ENCODE data around the gene SUOX. TPM values are rescaled to one million over a fixed set of nuclear protein-coding genes. Genes with fewer than 3 reads are reported as not detected.

SUOX gene
- total RNA-seq, 4 donors from 2014 or later: 18.7 to 25.6 (median 22.9) TPM

- Histone ChIP-seq H3K4me1 (peaks cover 12% of the 10 kb centered on the region), H3K9me3 (no peaks in the 10 kb centered on the region), H3K27ac (peak overlapping the region; percentile 32), H3K36me3 (peaks cover 44% of the 10 kb centered on the region), H3K27me3 (no peaks in the 10 kb centered on the region), H3K4me3 (no peak overlapping the region)
- DNase-seq (ENCODE audit: low spot score in 2 of 2): no peak
- no peak for TF ChIP-seq POLR2AphosphoS5 (IDR thresholded peaks at IDR 0.05)
- no peak for TF ChIP-seq EP300 (IDR thresholded peaks at IDR 0.05)
- no peak for TF ChIP-seq CTCF (IDR thresholded peaks at IDR 0.05)
- TF ChIP-seq POLR2A (IDR thresholded peaks at IDR 0.05): no peak
- WGBS: 52% methylated on average over 5 of the region's 5 CpGs
These were observed 31.6 kb downstream of the SUOX start for GRCh38 chr12:56028511-56029165.

GRCh38 chr12:56029166-56029519 is 32.1 kb downstream of the SUOX start:
- H3K4me3 ChIP-seq: no peak overlapping the region
- H3K27me3 ChIP-seq: no peaks in the 10 kb centered on the region
- H3K4me1 ChIP-seq: peaks cover 12% of the 10 kb centered on the region
- DNase-seq (ENCODE audit: low spot score in 2 of 2): no peak
- TF ChIP-seq CTCF (IDR thresholded peaks at IDR 0.05) (no peak), POLR2AphosphoS5 (IDR thresholded peaks at IDR 0.05) (no peak), POLR2A (IDR thresholded peaks at IDR 0.05) (no peak), EP300 (IDR thresholded peaks at IDR 0.05) (no peak)
- peak overlapping the region; percentile 32 for H3K27ac ChIP-seq
- H3K36me3 ChIP-seq: peaks cover 44% of the 10 kb centered on the region
- no peaks in the 10 kb centered on the region for H3K9me3 ChIP-seq

GRCh38 chr12:56029666-56030293 is 32.7 kb downstream of the SUOX start:
- Histone ChIP-seq H3K9me3 (no peaks in the 10 kb centered on the region), H3K4me1 (peaks cover 12% of the 10 kb centered on the region), H3K36me3 (peaks cover 47% of the 10 kb centered on the region), H3K27ac (peak overlapping the region; percentile 32), H3K27me3 (no peaks in the 10 kb centered on the region), H3K4me3 (no peak overlapping the region)
- WGBS: 86% methylated on average over 6 of the region's 6 CpGs
- DNase-seq (ENCODE audit: low spot score in 2 of 2): no peak
- no peak for TF ChIP-seq POLR2A (IDR thresholded peaks at IDR 0.05)
- TF ChIP-seq EP300 (IDR thresholded peaks at IDR 0.05): no peak
- TF ChIP-seq POLR2AphosphoS5 (IDR thresholded peaks at IDR 0.05): no peak
- peak; percentile 45 to 60 for TF ChIP-seq CTCF (IDR thresholded peaks at IDR 0.05)

- no peaks in the 10 kb centered on the region for H3K9me3 ChIP-seq
- peaks cover 12% of the 10 kb centered on the region for H3K4me1 ChIP-seq
- no peaks in the 10 kb centered on the region for H3K27me3 ChIP-seq
- TF ChIP-seq POLR2A (IDR thresholded peaks at IDR 0.05): no peak
- no peak for TF ChIP-seq POLR2AphosphoS5 (IDR thresholded peaks at IDR 0.05)
- no peak for TF ChIP-seq CTCF (IDR thresholded peaks at IDR 0.05)
- TF ChIP-seq EP300 (IDR thresholded peaks at IDR 0.05): no peak
- no peak overlapping the region for H3K4me3 ChIP-seq
- no peak overlapping the region for H3K27ac ChIP-seq
- 89% methylated on average over 1 of the region's 1 CpG for WGBS
- H3K36me3 ChIP-seq: peaks cover 46% of the 10 kb centered on the region
- DNase-seq (ENCODE audit: low spot score in 2 of 2): no peak
These were observed 34.9 kb downstream of the SUOX start for GRCh38 chr12:56031987-56032386.

GRCh38 chr12:56034586-56035332 is 37.7 kb downstream of the SUOX start:
- 82% methylated on average over 12 of the region's 21 CpGs for WGBS
- Histone ChIP-seq H3K4me1 (no peaks in the 10 kb centered on the region), H3K27ac (no peak overlapping the region), H3K27me3 (no peaks in the 10 kb centered on the region), H3K9me3 (no peaks in the 10 kb centered on the region), H3K36me3 (peaks cover 38% of the 10 kb centered on the region), H3K4me3 (no peak overlapping the region)
- TF ChIP-seq EP300 (IDR thresholded peaks at IDR 0.05) (no peak), POLR2A (IDR thresholded peaks at IDR 0.05) (no peak), CTCF (IDR thresholded peaks at IDR 0.05) (no peak), POLR2AphosphoS5 (IDR thresholded peaks at IDR 0.05) (no peak)
- no peak for DNase-seq (ENCODE audit: low spot score in 2 of 2)
